ENCODE measurements around the gene KAZN.

Gene KAZN

DNA sequence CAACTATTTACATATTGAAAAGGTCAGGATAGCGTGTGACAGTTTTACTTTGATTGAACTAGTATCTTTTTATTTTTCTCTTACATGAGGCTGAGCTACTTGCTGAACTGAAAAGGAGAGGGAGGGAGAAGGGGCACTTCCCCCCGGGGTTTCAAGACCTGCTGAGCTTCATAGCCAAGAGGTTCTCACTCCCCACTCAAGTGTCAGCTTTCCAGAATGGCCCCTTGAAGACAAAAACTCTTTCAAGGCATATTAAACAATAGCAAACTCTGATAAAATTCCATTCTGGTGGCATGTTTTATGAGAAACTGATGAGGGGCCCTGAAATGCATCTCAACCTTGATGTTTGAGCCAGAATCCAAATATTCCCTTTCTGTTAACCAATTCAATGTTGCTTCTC, 143.0 kb downstream of the KAZN start:
- DNase-seq (ENCODE audit: low spot score) = no peak

DNA sequence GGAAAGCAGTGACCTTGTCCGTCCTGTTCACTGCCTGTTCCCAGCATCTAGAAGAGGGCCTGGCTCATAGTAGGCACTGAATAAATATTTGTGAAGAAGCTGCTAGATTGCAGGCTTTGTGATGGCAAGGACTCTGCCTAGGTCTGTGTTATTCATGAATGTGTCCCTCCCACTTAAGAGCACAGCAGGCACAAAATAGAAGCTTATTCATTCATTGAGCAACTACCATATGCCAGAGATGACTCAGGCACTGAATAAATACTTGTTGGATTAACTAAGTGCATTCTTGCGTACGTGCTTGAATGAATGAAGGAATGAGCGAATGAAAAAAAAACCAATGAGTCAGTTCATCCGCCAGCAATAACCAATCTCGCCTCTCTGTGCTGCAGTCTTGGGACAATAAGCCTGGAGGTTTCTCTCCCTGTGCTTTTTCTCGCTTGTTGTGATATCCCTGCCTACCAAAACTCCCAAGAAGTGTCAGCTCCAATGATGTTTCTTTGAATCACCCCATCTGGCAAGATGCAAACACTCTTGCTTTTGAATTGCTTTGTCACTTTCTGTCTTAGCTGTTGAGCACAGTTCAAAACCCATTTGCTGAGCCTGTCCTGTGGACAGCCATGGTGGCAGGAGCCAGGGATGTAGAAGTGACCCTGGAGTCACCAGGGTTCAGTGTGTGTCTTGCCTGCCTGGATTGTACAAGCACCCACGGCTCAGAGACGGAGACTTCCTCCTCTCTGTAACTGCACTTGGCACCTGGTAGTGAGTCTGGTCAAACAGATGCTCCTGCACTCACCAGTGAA, 143.9 kb downstream of the KAZN start:
- DNase-seq (ENCODE audit: low spot score) = no peak

DNA sequence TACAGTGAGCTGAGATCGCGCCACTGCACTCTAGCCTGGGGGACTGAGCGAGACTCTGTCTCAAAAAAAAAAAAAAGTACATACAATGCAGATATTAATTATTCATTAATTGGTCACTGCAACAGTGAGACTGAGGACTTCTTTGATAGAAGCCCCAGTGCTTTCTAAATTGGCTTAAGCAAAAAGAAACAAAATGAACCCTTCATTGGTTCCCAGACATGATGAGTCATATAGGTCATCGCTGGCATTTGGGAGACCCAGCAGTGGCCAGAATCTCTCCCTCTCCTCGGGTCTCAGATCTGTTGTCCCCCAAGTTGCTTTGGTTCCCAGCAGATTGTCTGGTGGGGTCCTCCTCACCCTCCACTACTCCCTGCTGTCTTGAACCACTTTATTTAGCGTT, 144.9 kb downstream of the KAZN start:
- no peak for DNase-seq (ENCODE audit: low spot score)

DNA sequence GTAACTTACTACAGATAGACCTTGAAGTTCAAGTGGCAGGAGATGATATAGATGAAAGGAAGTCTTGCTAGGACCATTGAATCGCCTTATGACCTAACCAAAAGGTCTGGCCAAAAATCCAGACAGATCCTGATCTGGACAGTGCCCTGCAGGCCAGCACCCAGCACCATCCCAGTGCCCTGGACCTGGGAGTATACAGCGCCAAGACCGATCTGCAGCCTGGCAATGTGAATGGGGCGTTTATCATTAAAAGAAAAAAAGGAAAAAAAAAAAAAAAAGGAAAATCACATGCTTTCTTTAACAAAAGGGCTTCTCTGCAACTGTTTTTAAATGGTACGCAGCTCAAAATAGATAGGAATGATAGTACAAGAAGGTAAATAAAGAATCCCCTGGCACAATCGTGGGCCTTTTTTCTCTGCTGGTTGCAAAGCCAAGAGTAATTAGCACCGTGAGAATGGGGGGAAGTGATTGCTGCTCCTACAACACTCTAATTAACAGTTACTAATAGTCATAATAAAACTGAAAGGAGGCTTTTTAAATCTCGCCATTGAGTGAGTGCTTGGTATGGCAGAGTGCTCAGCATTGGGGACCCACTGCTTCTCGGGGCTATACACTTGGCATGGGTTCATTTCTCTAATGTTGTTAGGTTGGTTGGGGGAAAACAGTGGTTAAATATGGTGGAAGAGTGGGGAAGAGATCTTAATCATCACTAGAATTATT, 146.7 kb downstream of the KAZN start:
- DNase-seq (ENCODE audit: low spot score) = no peak

DNA sequence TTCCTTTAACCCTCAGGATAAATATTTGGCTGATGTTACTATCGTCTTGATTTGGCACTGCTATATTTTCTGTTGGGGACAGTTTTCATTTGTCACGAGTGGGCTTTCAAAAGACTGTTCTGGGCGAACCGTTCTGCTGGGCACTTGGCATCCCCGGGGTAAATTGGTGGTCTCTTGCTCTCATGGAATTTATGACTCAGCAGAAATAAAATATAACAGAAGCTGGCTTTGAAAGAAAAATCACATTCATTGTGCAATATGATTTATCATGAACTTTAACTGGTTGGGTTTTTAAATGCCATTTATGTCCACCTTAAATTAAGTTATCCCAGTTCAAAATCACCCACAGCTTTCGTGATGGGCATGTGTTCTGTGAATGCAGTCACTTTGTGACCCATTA, 147.3 kb downstream of the KAZN start:
- no peak for DNase-seq (ENCODE audit: low spot score)

DNA sequence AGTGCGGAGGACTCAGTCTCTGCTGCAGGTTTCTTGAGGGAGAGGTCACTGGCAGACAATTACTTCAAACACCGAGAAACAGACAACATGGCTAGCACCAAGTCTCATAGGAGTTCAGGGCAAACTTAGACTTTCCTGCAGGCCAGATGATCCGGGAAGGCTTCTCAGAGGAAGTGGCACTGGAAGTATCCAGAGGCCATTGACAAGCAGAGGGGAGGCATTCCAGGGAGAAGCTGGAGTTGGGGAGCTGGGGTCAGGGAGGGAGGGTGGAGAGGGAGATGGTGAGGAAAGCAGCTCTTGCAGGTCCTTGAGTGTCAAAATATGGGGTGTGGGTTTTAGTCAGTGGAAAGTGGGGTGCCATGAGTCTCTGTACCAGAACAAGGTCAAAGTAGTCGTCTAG, 147.9 kb downstream of the KAZN start:
- DNase-seq (ENCODE audit: low spot score) = no peak

DNA sequence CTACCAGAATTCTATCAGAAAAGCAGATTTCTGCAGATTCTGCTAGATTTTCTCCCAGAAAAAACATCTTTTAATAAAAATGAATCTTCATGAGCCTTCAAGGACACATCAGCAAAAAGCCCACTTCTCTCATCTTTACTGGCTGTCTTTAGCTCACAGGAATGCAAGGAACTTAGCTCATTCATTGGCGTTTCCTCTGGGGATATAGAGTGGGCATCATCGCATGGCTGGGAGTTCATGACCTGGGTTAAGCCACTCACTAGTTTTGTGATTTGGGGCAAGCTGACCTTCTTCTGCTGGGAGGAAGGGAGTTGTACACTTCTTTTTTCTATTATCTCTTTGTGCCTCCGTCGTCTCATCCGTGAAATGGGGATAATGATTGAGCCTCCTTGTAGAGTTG, 149.7 kb downstream of the KAZN start:
- DNase-seq (ENCODE audit: low spot score) = no peak

DNA sequence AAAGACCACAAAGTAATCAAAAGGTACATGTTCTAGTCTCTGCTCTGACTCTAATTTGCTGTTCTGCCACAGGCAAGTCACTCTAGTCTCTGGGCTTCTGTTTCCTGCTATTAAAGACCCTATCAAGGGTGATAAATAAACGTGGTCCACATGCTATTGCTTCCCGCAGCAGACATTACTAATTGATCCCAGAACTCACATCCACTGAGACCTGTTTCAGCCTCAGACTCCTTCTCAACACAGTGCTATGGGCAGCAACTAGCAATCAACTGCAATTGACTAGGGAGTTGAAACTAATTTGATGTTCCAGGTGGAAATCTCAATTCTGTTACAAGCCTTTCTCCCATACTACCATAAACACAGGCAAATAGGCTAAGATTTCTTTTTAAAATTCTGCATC, 150.5 kb downstream of the KAZN start:
- DNase-seq (ENCODE audit: low spot score) = no peak

DNA sequence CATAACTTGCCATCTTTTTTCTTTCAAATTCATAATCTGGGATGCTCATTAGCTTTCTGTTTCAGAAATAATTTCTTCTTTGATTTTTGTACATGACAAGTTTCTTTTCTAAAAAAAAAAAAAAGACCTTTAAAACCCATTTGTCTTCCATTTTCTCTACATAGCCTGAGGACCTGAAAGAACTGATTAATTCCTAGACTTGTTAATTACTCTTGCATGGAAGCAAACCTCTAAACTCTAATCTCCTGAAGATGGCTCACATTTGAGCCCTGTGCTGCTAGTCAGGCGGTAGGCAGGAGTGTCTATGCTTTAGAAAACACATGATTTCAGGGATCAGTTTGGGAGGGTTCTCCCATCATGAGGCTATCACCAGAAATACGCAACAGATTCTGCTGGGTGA, 152.0 kb downstream of the KAZN start:
- no peak for DNase-seq (ENCODE audit: low spot score)

DNA sequence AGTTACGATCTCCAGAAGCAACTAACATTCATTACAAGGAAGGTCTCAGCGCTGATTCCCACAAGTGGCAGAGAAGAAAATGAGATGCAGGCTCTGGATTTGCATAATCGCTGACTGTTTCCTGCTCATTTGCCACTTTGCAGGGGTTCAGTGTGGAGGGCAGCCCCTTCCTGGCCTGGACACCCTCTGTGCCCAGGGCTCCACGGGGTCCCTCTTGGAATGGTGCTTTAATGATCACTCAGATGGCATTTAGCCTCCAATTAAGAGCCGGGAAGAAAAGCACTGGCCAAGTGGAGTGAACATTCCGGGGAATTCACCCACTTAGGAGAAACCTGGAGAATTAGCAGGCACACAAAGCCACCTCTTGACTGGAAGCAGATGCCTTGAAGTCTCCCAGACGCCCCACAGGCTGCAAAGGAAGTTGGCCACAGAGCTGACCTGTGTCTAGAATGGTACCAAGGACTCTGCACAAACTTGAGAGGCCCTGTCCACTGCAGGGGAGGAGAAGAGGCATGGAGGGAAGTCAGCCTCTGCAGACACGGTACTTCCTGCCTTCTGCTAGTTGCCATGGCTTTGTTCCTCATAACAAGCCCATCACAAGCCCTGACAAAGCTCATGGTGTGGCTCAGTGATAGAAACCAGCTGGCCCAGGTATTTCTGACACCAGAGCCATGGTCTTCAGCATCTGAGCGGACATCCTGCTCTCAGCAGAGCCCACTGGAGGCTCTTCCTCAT, 157.2 kb downstream of the KAZN start:
- peak; percentile 90 for DNase-seq (ENCODE audit: low spot score)

DNA sequence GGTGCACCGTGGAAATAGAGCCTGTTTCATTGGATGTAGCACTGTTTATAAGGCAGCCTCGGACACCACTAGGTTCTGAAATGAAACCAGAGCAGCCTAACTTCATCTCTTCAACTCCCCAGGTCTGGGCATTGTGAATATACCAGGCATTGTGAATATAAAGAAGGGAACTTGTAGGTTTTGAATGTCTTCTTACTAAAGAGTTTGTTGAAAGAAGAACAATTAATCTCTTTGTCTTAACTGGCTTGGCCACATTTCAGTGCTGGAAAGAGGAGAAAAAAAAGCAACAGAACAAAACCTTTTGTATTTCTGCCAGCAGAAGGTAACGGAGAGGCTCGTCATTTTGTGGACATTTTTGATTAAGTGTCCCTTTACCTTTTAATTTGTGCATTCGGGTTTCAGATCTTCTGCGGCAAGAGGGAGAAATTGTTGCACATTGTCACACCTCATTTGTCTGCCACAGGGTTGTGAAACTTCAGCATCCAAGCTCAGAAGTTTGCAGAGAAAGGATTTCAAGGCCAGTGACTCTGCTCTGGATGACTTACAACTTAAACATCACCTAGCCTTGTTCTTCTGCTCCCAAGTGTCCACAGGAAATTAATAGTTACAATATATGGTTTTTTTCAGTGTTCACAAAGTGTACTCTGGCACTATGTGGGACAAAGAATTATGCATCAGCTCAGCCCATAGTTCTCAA, 158.3 kb downstream of the KAZN start:
- no peak for DNase-seq (ENCODE audit: low spot score)

DNA sequence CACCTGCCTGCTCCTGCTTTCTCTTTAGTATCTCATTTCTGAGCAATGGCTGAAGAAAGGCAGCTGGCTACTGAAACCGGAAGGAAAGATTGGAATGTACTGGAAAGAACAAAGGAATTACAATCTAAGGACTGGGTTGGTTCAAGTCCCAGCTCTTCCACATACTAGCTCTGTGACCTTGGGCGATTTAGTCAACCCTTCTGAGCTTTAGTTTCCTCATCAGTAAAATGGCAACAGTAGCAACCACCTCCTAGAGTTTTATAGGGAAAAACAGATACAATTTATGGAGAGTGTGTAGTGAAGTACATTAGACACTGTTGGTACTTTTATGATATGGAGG, 158.8 kb downstream of the KAZN start:
- DNase-seq (ENCODE audit: low spot score) = no peak

DNA sequence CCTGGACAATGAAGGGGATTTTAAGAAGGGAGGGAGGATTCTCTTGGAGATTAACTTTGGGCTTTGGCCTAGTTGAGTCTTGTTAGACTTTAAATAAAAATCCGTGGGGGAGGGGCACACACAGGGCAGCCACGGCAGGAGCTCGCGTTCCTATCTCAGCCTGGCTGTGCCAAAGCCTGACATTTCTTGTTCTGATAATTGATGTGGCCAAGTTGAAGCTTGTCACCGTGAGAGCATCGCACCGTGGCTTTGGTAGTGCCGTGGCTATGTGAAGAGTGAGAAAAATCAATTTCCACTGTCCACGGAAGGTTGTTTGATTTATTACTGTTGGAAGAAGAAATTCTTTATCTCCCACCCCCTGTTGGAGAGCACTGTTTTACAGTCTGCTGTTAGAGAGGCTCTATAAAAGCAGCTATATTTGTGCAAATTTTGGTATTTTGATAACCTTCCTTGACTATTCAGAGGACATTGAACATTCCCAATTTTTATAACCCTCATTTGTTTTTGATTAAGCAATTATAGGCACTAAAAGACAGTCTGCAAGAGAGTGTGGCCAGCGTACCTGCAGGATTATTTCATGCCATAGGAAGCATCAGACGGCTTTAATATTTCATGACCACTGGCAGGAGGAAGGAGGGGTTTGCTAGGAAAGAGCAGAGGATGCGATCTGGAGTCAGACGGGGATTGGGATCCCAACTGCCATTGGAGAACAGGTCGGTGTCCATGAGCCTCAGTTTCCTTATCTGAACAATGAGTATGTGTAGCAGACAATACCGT, 160.7 kb downstream of the KAZN start:
- DNase-seq (ENCODE audit: low spot score) = no peak

DNA sequence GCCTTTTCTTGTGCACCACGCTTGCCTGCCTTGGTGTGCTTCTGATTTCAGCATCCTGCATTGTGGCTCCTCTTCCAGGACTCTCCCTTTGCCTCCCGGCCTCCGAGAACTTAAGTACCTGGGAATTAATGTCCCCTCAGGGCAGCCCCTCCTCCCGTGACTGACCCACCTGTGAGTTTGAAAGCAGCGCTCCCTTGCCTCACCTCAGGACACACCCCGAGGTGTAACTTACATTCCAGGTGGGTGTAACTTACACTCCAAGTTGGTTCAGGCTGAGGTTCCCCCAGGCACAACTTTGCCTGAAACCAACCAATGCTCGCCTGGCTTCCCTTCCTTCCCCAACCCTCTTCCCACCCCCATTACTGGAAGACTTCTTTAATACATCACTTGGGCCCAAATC, 161.4 kb downstream of the KAZN start:
- no peak for DNase-seq (ENCODE audit: low spot score)

DNA sequence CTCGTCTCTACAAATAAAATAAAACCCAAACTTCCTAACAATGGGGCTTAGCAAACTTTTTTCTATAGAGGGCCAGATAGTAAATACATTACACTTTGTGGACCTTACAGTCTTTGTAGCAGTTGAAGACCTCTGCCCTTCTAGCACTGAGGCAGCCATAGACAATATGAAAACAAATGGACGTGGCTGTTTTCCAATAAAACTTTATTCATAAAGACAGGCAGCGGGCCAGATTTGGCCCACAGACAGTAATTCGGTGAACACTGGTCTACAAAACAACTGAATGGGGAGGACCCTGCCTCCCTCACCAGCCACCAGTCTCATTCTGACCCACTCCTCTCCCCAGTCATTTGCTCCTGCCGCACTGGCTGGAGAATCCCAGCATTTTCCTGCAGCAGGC, 162.3 kb downstream of the KAZN start:
- no peak for DNase-seq (ENCODE audit: low spot score)

DNA sequence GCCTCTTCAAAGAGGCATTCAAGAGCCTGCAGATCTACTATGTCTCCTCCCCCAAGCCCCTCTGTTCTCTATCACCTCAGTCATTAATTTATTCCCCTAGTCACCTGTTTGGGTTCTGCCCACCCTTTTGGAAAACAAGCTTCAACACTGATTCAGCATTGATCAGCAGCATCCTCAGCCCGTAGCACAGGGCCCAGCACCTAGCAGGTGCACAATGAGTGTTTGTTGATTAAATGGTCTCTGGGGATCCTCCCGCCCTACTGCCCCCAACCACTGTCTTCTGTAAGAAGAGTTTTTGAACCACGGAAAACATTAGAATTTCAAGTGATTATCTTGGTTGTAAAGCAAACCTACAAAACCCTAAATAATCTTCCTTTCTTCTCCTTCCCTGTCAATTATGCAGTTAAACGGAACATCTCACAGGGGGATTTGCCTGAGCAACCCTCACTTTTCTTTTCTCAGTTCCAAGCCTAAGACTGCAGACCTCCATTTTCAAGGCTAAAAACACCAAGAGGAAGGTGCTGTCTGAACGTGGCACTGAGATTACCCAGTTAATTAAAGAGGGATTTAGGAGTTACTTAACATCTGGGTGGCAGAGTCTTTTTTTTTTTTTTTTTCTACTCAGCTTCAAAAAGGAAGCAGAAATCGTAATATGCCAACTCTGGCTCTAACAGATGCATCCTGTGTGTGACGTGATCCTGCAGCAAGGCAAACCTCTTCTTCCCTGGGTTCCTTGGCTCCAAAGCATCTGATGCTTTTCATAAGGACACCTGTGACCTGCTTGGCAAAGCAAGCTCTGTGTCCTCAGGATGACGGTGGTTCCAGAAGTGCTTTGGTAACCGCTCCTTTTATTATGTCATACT, 163.0 kb downstream of the KAZN start:
- no peak for DNase-seq (ENCODE audit: low spot score)

DNA sequence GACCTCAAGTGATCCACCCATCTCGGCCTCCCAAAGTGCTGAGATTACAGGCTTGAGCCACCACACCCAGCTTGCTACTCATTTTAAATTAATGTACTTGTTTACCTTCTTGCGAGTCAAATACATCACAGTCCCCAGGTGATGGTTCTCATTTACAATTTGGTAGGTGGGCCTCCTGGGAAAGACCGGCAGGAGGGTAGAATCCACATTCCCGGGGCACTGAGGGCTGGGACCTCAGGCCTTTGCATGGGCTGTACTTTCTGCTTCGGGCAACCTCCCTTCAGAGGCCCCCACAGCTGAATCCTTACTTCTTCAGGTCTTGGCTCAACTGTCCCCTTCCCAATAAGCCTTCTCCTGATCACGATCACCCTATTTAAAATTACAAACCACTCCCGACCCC, 165.5 kb downstream of the KAZN start:
- DNase-seq (ENCODE audit: low spot score) = no peak

DNA sequence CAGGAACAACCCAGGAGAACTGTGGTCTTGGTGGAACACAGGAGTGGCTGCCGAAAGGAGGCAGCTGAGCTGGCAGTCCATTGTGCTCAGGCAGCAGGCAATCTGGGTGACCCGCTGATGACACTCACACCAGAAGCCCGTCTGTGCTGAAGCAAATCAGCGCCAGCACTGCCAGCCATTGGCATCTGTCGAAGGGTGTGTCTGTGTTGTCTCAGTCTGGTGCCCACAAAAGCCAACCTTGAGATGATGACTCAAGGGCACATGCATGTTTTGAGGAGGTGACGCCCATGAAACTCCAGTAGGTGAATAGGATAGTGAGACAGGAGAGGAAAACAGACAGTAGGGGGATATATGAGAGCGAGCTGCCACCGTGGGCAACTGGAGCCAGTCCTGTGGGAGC, 167.3 kb downstream of the KAZN start:
- no peak for DNase-seq (ENCODE audit: low spot score)

DNA sequence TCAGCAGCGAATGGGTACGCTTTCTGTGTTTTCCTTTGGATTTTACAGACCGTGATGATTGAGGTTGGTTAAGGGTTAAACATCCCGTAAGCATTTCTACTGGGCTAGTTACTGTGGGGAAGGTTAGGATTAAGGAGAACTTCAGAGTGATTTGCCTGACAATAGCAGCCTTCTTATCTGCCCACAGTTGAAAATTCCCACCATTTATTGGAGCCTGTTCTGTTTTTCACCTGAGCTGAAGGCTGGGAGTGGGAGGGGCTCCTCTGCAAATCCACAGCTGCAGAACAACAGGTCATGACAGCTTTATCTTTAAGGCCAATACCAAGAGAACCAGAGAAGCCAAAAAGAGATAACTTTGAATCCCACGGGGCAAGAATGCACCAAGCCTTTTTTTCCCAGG, 168.6 kb downstream of the KAZN start:
- no peak for DNase-seq (ENCODE audit: low spot score)

DNA sequence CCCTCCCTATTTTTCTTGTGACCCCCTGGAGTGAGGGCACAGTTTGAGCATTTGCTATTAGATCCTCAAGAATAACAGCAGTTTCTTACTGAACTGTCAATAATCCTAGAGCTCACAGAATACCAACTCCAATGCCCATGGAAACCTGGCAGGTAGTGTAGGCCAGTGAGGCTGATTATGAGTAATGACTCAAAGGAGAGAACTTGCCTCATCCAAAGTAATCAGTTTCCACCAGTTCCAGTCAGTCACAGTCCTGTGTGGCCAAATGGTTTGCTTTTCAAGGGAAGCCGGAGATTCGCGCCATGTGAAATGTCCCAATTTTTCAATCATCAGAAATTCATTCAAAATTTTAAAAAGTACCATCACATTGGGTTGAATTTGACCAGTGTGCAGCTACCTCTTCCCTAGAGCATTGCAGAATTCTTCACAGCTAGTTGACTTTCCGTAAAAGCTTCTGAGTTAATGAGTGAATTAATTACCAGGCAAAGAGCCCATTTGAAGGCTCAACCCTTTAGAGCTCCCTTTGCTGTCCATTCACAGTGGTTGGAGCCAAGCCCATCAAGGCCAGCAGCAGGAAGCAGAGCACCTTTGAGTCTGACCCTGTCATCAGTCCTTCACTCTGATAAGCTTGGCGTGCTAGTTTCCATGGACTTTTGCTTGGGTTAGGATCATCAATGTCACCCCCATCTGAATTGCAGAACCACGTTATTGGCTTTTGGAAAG, 170.3 kb downstream of the KAZN start:
- no peak for DNase-seq (ENCODE audit: low spot score)
